LoVo (cell line): ENCODE measurements around the gene PARD3.
A peak's percentile ranks its signal among the peaks of the same experiment; 100 is the strongest.
"Not testable (repeated sequence)": the region's sequence is repeated elsewhere in the genome, so short reads cannot be mapped to it uniquely, and the experiment has no call there.

Experiments
- DNase-seq: peaks from one replicate; pipeline ENCODE4 v3.0.0-alpha.2; 2016; ENCODE audit warnings: low spot score

The PARD3 gene

DNA sequence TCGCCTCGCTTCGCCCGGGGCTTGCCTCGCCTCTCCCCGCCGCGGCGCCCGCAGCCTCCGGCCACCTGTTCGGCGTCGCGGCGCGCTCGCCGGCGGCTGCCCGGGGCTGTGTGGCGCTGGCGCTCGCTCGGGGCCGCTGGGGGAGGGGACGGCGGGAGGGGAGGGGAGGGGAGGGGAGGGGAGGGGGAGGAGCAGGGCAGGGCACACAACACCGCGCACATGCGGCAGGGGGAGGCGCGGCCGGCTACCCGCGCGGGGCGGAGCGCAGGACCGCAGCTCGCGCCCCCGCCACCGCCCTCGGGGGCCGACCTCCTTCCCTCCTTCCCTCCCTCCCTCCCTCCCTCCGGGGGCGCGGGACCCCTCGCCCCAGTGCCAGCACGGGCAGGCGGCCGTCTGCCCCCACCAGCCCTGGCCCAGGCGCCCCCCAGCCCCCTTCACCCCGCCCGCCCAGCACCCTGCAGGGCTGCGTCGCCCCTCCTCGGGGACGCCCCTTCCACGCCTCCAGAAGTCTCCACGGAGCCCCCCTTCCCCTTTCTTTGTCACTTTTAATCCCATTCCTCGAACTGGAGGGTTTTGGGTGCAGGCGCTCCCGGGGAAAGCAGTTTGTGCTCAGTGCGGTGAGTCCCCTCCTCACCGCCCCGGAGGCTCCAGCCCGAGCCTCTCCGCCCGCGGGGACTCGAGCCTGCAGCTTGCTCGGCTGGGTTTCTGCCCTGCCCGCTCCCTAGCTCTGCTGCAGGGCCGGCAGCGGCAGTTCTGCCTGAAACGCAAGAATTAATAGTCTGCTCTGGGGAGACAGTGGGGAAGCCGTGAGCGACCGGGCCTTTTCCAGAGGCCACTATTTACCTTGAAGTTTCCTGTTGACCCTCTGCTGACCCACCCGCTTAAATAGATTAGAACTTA lies at the start of gene PARD3:
Gene PARD3, minus strand, starts transcription at position 112 of the 900 bp plus-strand sequence. CDS start 301 bp downstream, outside the sequence.
- peak; percentile 66 for DNase-seq

DNA sequence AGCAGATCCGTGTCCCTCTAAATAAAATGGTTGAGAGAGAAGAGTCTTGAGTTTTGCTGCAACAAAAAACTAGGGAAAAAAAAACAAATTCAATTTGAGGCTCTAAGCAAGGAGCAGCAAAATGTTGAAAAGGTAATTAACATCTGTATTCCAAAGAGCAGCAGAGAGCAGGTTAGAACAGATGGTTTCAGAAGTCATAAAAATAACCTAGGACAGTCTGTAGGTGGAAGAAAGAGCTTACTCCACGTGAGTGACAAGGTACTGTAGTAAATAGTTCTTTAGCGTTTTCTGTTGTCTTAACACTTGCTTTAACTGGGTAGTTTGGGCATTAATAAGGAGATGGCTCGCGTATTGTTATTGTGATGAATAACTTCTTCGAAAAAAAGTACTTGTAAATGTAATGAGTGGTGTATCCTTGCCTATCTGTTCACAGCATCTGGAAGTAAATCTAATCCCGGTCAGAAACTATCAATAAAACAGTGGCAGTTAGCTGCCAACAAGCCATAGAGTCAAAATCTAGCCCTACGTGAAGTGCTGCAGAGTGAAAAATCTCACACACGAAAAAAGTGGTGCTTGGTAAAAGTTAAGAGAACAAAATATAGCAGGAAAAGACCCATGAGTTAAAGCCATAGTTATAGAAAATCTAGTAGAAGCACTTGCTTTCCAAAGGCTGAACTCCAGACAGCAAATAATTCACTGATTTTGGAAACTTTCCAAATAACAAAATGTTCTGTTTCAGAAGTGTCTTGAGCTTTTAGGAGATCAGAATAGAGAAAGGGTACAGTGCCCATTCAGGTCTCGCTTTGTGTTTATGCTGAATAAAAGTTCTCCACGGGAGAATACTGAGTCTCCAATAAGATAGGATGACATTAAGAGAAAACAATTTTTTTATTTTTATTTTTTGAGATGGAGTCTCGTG lies 49.3 kb upstream of the PARD3 start:
- DNase-seq, result no peak

DNA sequence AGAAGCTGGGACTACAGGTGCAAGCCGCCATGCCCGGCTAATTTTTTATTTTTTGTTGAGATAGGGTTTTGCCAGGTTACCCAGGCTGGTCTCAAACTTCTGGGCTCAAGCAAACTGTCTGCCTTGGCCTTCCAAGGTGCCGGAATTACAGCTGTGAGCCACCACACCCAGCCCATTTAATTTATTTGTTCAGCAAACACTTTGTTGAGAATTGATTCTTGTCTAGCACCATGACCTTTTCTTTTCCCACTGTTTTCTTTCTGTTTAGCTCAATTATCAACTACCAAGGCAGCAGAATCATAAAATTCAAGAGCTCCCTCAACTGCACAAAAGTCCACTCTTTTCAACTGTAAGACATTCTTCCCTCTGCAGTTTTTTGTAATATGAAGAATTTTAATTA lies 47.8 kb upstream of the PARD3 start:
- peak; percentile 20 for DNase-seq

DNA sequence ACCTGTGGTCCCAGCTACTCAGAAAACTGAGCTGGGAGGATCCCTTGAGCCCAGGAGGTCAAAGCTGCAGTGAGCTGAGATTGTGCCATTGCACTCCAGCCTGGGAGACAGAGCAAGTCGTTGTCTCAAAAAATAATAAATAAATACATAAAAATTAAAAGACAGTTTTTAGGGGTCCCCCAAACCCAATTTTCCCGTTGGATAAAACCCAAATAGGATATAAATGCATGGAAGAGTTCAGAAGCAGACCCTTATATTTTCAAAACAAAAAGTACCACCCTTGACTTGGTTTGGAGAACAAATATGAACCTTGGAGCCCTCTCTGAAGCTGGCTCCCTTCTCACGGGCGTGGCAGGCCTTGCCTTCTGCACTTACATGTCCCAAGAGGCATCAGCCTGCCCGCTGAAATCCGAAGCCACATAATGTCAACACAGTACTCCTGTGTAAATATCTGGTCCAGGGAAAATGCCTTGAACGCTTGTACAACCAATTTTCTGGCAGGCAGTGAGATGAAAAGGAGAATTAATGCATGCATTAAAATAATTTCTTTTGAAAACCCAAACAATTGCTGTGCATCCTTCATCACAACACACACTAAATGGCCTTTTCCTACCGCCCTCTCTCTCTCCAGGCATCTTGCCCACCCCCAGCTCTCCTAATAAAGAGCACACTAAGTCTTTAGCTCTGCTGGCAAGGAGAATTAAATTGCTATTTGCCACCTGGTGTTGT lies 46.4 kb upstream of the PARD3 start:
- DNase-seq, result peak; percentile 34

DNA sequence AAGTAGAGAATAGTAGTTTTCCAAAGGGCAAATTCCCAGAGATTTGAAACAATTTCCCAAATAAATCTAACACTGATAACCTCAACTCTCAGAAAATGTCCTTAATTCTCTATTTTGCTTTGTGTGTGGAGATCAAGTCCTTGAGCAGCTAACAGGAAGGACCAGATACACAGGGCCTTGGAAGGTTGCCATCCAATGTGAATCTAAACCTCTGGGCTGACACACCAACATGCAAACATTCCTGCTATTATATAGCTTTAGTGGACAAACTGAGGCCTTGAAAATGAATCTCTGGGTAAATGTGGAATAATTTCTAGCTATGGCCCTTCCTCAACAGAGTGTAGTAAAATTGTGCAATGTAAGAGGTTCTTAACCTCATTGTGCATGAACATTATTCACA lies 44.1 kb upstream of the PARD3 start:
- DNase-seq, result no peak

DNA sequence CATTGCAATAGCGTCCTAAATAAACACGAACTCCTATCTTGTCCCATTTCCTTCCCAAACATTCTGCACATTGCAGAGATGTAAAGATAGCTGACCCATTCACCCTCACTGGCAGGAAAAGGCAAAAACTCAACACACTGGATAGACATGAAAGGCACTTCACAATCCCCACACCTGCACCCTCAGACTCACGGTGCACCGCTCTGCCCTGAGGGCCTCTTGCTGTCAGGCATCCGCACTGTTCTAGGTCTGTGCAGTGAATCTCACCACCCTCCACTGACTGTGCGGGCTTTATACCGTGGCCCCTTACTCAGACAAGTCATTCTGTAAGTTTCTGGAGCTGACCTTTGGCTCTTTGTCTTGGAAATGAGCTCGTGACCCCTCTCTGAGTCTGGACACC lies 42.9 kb upstream of the PARD3 start:
- no peak for DNase-seq

DNA sequence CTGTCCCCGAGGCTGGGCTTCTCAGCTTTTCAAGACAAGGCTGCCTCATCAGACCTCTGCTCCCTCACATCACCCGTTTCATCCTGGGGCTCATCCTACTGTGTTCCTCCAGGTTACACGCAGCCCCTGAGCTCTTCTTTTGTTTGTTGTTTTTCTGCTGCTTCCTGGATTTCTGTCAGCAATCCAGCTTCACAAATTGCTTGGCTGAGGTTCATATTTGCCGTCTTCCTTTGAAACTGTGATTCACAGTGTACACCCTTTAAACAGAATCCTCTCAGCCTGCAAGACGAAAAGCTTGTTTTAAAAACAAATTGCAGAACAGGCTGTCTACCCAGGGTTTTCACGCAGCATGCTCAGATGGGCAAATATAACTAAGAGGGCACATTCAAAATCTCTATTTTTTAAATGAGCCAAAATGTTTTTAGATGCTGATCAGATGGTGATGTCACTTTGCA lies 39.1 kb upstream of the PARD3 start:
- no peak for DNase-seq

DNA sequence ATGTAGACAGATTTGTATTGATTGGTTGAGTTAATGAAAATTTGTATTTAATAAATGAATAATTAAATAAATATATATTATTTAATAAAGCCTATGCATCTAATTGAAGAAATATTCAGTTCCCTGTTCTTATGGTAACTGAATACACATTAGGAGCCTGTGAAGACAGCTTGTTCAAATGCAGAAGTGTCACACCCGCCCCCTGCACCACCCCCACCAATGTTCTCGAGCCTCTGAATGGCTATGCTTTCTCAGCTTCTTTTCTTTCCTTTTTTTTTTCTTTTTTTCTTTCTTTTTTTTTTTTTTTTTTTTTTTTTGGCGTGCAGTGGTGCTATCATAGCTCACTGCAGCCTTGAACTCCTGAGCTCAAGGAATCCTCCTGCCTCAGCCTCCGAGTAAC lies 38.3 kb upstream of the PARD3 start:
- no peak for DNase-seq

DNA sequence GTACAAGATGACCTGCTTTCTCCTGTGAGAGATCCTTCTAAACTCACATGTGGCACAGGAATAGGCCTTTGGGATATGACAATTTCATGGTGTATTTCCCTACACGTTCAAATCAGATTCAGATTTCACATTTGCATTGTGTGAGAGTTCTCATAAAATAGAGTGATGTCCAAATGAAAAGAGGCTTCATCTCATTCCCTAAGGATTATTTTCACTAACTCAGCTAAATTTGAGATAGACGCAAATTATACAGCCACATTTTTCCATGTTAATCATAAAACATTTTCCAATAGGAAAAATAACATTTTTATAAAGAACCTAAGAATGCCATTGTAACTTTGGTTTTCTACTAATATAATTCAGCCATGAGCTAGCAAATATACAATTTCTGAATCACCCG lies 35.5 kb upstream of the PARD3 start:
- no peak for DNase-seq

DNA sequence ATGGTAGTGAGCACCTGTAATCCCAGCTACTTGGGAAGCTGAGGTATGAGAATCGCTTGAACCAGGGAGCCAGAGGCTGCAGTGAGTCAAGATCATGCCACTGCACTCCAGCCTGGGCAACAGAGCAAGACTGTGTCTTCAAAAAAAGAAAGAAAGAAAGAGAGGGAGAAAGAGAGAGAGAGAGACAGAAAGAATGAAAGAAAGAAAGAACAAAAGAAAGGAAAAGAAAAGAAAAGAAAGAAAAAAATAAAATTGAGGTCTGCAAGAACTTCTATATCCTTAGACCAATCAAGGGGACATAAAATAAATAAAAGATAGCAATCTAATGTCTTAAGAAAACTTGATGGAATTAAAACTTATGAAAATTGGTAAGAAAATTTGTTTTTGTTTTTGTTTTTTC lies 34.9 kb upstream of the PARD3 start:
- DNase-seq, result no peak

DNA sequence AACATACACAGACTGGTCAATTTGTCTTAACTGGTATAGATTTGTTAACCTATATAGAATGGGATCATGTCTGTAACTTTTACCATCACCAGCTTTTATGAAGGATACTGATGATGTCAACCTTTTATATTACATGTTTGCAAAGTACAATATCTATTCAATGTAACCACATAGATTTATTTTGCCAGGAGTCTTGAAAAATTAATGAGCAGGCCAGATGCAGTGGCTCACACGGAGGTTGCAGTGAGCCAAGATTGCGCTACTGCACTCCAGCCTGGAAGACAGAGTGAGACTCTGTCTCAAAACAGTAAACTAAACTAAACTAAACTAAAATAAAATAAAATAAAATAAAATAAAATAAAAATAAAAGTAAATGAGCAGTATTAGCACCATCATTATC lies 30.0 kb upstream of the PARD3 start:
- DNase-seq, result no peak

DNA sequence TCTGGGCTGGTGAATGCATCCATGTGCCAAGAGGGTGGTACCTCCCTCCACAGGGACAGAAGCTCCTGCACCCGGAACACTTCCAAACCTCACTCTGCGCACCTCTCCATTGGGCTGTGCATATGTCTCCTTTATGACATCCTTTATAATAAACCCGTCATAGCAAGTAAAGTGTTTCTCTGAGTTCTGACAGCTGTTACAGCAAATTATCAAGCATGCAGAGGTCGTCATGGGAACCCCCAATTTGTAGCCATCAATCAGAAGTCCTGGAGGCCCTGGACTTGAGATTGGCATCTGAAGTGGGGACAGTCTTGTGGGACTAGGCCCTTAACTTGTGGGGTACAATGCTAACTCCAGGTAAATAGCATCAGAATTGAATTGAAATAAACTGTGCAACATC lies 29.4 kb upstream of the PARD3 start:
- DNase-seq, result no peak

DNA sequence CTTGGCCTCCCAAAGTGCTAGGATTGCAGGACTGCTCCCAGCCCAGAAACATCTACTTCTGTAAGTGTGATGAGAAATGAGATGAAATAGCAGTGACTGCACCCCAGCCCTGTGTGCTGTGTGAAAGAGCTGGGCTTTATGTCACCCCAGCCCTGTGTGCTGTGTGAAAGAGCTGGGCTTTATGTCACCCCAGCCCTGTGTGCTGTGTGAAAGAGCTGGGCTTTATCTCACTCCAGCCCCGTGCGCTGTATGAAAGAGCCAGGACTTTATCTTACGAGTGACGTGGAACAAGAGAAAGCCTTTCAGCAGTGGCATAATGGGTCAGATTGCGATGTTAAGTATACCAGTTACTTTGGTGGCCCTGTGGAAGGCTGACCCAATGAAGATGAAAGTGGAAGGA lies 28.4 kb upstream of the PARD3 start:
- not testable (repeated sequence) for DNase-seq

DNA sequence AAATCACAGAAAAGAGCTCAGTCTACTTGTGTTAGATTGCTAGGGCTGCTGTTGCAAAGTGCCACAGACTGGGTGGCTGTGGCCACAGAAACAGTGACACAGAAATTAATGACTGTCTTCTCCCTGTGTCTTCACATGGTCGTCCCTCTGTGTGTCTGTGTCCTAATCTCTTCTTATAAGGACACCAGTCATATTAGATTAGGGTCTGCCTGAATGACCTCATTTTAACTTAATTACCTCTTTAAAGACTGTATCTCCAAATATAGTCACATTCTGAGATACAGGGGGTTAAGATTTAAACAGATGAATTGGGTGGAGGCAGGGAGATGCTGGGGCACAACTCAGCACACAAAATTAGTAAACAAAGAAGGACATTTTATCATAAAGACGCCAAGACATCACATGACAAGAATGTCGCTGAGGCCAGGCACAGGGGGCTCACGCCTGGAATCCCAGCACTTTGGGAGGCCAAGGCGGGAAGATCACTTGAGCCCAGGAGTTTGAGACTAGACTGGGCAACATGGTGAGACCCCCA lies 23.3 kb upstream of the PARD3 start:
- DNase-seq, result no peak

DNA sequence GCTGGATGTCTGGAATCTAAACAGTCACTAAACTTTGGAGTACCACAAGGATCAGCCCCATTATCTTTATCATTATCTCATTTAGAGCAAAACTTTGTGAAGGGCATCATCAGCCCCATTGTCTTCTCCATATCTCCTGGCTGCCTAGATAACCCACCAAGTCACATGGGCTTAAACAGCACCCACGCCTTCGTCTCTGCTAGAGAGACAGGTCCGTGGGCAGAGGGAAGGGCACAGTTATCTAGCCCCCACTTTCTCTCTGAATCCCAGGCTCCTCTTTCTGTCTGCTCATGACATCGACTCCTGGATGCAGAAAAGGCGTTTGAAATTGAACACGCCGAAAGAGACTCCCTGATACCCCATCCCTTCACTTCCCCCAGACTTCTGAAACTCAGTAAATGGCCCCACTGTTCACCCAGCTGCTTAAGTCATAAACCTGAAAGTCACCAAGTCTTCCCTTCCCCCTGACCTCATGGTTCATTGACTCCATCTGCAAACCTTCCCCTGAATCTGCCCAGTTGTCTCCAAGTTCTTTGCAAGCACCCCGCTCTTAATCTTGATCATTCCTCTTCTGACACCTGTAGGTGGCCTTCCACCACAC lies 20.9 kb upstream of the PARD3 start:
- no peak for DNase-seq

DNA sequence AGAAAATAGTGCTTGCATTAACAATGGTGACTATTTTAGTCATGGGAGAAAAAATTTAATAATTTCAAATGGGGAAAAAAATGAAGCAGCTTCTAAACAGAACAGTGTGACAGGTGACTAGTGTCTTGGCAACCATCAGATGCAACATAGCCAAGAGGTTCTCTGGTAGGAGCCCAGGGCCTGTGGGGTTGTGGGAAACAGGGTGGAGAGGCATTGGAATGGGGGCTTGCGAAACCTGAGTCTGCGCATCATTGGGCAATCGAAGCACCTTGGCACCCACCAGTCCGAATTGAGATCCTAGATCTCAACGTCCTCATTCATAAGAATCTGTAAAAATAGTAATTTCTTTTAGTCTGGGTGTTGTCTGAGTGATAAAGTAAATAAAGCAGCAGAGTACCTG lies 19.2 kb upstream of the PARD3 start:
- DNase-seq, result no peak

DNA sequence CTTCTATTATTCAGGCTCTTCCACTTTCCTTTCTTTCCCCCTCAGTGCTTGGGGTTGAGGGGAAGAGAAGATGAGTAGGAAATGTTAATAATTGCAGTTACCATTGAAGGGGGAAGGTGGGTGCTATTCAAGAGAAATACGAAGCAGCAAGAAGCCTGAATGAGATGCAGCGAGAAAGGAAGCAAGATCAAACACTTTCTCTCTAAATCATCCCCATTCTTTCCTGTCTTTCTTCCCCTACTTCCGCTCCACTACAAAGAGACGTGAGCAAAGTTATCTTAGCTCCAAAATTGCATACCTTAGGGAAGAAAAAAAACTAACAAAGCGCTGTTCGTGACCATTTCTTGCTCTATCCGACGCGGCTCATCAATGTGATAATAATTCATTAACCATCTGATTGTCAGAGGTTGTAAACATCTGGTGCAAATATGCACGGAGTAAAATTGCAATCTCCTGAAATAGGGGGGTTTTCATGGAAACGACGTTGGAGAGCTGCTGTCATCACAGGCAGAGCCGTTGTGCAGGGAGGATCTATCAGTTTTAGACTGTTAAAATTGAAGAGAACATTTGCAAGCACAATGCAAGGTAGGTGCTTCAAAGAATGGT lies 15.2 kb upstream of the PARD3 start:
- DNase-seq, result no peak

DNA sequence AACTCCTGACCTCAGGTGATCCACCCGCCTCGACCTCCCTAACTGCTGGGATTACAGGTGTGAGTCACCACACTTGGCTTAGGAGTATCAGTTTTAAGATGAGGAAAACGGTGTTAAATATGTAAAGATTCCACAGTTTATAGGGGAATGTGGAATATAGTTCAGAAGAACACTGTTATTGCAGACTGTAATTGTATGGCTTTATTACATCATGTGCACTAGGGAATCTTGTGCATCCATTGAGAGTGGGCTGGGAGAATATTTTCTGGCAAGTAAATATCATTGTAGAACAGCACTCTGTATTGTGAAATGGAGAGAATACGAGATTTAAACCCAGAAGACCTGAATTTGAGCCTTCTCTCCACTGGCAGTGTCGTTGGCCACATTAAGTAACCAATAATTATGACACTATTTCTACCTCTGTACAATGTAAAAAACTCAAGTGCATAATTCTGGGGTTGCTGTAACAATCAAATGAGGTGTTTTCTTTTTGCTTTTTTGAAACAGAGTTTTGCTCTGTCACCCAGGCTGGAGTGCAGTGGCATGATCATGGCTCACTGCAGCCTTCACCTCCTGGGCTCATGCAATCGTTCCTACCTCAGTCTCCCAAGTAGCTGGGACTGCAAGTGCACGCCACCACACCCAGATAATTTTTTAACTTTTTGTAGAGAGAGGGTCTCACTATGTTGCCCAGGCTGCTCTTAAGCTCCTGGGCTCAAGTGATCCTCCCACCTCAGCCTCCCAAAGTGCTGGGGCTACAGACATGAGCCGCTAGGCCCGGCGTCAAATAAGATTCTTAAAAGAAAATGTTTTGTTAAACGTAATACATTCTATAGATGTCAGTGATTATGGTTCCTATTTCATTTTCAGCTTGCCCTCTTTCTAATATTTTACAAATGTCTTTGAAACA lies 12.0 kb upstream of the PARD3 start:
- no peak for DNase-seq

DNA sequence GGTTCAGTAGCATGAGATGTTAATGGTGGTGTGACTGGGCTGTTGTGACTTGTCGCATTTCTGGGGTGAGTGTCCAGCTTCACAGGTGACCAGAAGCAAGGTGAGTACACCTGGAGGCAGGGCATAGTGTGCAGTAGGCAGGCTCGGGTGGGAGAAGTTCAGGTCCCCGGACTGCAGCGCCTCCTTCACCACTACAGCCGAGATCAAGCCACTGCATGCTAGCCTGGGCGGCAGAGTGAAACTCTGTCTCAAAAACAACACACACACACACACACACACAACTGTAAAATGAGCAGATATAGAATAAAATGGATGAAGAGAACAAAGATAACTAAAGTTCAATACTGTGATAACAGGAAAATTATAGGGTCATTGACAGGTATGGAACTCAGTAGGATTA lies 11.1 kb upstream of the PARD3 start:
- DNase-seq, result no peak

DNA sequence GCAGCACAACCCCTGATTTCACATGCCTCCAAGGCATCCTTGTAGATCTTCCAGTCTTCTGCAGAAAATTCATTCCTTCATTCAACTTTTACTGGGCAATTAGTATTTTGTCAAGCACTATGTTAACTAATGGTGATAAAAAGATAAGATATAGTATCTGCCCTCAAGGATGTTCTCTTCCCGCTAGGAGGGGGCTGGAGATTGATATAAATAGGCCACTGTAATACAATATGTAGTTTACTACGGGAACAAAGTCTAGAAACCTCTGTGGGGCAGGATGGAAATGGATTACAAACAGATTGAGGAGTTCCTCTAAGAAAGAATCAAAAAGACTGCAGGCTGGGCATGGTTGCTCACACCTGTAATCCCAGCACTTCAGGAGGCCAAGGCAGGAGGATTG lies 10.3 kb upstream of the PARD3 start:
- no peak for DNase-seq
